Measurements from ENCODE around the gene UBALD1. TPM values are rescaled to one million over a fixed set of nuclear protein-coding genes. Genes with fewer than 3 reads are reported as not detected.

UBALD1 gene
- total RNA-seq, 4 donors from 2014 or later, result 5.9 to 24.0 (median 14.3) TPM

GRCh38 chr16:4599037-4599436 is 15.7 kb downstream of the UBALD1 start:
- ATAC-seq, result no peak
- no peaks in the 10 kb centered on the region for H3K9me3 ChIP-seq
- peaks cover 11% of the 10 kb centered on the region for H3K27me3 ChIP-seq
- no peaks in the 10 kb centered on the region for H3K36me3 ChIP-seq
- TF ChIP-seq EP300 (IDR thresholded peaks at IDR 0.05) (no peak), POLR2A (IDR thresholded peaks at IDR 0.05) (no peak), POLR2AphosphoS5 (IDR thresholded peaks at IDR 0.05) (no peak), CTCF (IDR thresholded peaks at IDR 0.05) (no peak)
- no peak overlapping the region for H3K27ac ChIP-seq
- H3K4me1 ChIP-seq, result peaks cover 0 to 32% (median 12%) of the 10 kb centered on the region in 3 donors
- 76 to 90% methylated on average over 2 to 6 of the region's 10 CpGs for WGBS, 2 donors (ENCODE audit: low coverage in 1 of 2)
- H3K4me3 ChIP-seq, result no peak overlapping the region

- Histone ChIP-seq H3K27ac (no peak overlapping the region), H3K4me1 (peaks cover 0 to 22% (median 11%) of the 10 kb centered on the region in 3 donors), H3K9me3 (no peaks in the 10 kb centered on the region), H3K36me3 (no peaks in the 10 kb centered on the region), H3K27me3 (peaks cover 13% of the 10 kb centered on the region), H3K4me3 (no peak overlapping the region)
- no peak for TF ChIP-seq POLR2A (IDR thresholded peaks at IDR 0.05)
- no peak for TF ChIP-seq POLR2AphosphoS5 (IDR thresholded peaks at IDR 0.05)
- no peak for TF ChIP-seq EP300 (IDR thresholded peaks at IDR 0.05)
- no peak for TF ChIP-seq CTCF (IDR thresholded peaks at IDR 0.05)
- no peak for ATAC-seq
- WGBS, 2 donors (ENCODE audit: low coverage in 1 of 2), result 14 to 61% methylated on average over 2 to 5 of the region's 9 CpGs
Measured at GRCh38 chr16:4597174-4597573, 17.5 kb downstream of the UBALD1 start.

- Histone ChIP-seq H3K36me3 (no peaks in the 10 kb centered on the region), H3K4me1 (no peaks in the 10 kb centered on the region), H3K27me3 (peaks cover 13% of the 10 kb centered on the region), H3K27ac (no peak overlapping the region), H3K9me3 (no peaks in the 10 kb centered on the region), H3K4me3 (no peak overlapping the region)
- WGBS, 2 donors (ENCODE audit: low coverage in 1 of 2), result 63 to 83% methylated on average over 6 to 11 of the region's 38 CpGs
- no peak for ATAC-seq
- TF ChIP-seq POLR2AphosphoS5 (IDR thresholded peaks at IDR 0.05) (no peak), CTCF (IDR thresholded peaks at IDR 0.05) (no peak), EP300 (IDR thresholded peaks at IDR 0.05) (no peak), POLR2A (IDR thresholded peaks at IDR 0.05) (no peak)
Measured at GRCh38 chr16:4594433-4595410, 20.0 kb downstream of the UBALD1 start.

GRCh38 chr16:4593086-4593485 is 21.6 kb downstream of the UBALD1 start:
- Histone ChIP-seq H3K36me3 (no peaks in the 10 kb centered on the region), H3K27ac (no peak overlapping the region), H3K4me3 (no peak overlapping the region), H3K4me1 (no peaks in the 10 kb centered on the region), H3K9me3 (peaks cover 0 to 6% (median 0%) of the 10 kb centered on the region in 3 donors), H3K27me3 (peaks cover 15% of the 10 kb centered on the region)
- no peak for TF ChIP-seq CTCF (IDR thresholded peaks at IDR 0.05)
- no peak for TF ChIP-seq POLR2AphosphoS5 (IDR thresholded peaks at IDR 0.05)
- TF ChIP-seq EP300 (IDR thresholded peaks at IDR 0.05), result no peak
- no peak for TF ChIP-seq POLR2A (IDR thresholded peaks at IDR 0.05)
- no peak for ATAC-seq
- 40% methylated on average over 1 of the region's 16 CpGs; no CpG with 5 or more reads in 1 of the 2 donors for WGBS, 2 donors (ENCODE audit: low coverage in 1 of 2)

All from gastroesophageal sphincter (tissue), 4 donors.